ENCODE results near the gene TMEM59L.

DNA sequence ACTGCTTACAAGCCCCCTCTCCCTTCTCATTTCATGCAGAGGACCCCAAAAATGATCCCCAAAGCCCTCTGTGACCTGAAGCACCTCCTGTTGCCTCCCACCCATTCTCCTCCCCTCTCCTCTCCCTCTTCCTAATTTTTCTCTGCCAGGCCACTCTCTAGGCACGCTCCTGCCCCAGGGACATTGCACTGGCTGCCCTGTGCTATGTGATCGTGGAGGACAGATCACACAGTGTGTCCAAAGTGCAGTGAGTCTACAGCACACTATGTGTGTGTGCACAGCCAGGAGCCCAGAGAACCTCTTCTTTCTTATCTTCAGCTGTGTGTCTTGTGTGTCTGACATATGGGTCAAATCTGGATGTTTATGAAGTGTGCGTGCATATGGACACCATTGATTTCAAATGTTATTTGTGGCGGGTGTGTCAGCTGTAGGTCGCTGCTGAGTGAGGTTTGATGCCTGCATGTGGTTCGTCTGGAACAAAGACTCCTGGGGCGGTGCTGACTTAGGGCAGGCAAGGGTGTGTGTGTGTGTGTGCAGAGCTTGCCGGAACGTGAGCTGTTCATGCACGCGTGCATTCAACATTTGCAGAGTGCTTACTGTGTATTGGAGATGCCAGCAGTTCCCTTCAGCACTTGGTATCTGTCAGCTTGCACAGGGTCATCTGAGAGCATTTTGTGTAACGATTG lies 22.1 kb downstream of the TMEM59L start:
- TF ChIP-seq POLR2A (IDR thresholded peaks at IDR 0.05; ENCODE audit: low read depth, low read length) (no peak), POLR2AphosphoS5 (IDR thresholded peaks at IDR 0.05; ENCODE audit: low read depth, low read length) (no peak)
